ENCODE measurements around the gene RCN1. TPM values are rescaled to one million over a fixed set of nuclear protein-coding genes. Genes with fewer than 3 reads are reported as not detected.

Gene RCN1
- total RNA-seq, 1 experiment from 2014 or later = 99.8 TPM

DNA sequence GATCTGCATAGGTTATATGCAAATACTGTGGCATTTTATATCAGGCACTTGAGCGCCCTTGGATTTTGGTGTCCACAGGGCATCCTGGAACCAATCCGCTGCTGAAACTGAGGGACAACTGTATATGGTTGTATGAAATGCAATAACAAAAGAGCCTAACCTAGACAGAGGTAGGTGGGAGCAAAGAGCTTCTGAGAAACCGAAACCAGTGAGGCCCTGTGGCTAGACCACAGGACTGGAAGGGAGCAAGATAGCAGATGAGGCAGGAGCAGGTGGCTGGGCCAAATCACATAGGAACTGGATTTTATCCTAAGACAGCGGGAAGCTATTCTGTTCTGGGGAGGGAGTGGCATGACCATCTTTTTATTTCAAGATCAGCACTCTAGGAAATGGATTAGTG, 30.1 kb downstream of the RCN1 start (continued):
- TF ChIP-seq SP1 (IDR thresholded peaks at IDR 0.05; ENCODE audit: low read depth) = no peak
- TF ChIP-seq SRF (IDR thresholded peaks at IDR 0.05; ENCODE audit: low read depth) = no peak
- TF ChIP-seq, protein P1, sequence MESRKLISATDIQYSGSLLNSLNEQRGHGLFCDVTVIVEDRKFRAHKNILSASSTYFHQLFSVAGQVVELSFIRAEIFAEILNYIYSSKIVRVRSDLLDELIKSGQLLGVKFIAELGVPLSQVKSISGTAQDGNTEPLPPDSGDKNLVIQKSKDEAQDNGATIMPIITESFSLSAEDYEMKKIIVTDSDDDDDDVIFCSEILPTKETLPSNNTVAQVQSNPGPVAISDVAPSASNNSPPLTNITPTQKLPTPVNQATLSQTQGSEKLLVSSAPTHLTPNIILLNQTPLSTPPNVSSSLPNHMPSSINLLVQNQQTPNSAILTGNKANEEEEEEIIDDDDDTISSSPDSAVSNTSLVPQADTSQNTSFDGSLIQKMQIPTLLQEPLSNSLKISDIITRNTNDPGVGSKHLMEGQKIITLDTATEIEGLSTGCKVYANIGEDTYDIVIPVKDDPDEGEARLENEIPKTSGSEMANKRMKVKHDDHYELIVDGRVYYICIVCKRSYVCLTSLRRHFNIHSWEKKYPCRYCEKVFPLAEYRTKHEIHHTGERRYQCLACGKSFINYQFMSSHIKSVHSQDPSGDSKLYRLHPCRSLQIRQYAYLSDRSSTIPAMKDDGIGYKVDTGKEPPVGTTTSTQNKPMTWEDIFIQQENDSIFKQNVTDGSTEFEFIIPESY (IDR thresholded peaks at IDR 0.05; ENCODE audit: extremely low read depth, insufficient replicate concordance, low read length) = no peak
- TF ChIP-seq RAD21 (IDR thresholded peaks at IDR 0.05; ENCODE audit: low read depth) = no peak
- TF ChIP-seq, protein P2, sequence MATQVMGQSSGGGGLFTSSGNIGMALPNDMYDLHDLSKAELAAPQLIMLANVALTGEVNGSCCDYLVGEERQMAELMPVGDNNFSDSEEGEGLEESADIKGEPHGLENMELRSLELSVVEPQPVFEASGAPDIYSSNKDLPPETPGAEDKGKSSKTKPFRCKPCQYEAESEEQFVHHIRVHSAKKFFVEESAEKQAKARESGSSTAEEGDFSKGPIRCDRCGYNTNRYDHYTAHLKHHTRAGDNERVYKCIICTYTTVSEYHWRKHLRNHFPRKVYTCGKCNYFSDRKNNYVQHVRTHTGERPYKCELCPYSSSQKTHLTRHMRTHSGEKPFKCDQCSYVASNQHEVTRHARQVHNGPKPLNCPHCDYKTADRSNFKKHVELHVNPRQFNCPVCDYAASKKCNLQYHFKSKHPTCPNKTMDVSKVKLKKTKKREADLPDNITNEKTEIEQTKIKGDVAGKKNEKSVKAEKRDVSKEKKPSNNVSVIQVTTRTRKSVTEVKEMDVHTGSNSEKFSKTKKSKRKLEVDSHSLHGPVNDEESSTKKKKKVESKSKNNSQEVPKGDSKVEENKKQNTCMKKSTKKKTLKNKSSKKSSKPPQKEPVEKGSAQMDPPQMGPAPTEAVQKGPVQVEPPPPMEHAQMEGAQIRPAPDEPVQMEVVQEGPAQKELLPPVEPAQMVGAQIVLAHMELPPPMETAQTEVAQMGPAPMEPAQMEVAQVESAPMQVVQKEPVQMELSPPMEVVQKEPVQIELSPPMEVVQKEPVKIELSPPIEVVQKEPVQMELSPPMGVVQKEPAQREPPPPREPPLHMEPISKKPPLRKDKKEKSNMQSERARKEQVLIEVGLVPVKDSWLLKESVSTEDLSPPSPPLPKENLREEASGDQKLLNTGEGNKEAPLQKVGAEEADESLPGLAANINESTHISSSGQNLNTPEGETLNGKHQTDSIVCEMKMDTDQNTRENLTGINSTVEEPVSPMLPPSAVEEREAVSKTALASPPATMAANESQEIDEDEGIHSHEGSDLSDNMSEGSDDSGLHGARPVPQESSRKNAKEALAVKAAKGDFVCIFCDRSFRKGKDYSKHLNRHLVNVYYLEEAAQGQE (IDR thresholded peaks at IDR 0.05; ENCODE audit: low read depth) = no peak
- TF ChIP-seq CBX3 (IDR thresholded peaks at IDR 0.05; ENCODE audit: low read depth) = no peak
- no peak for TF ChIP-seq POLR2A (IDR thresholded peaks at IDR 0.05; ENCODE audit: borderline replicate concordance, extremely low read depth, insufficient read depth, insufficient read length)
- no peak for TF ChIP-seq EGR1 (IDR thresholded peaks at IDR 0.05; ENCODE audit: low read depth)

DNA sequence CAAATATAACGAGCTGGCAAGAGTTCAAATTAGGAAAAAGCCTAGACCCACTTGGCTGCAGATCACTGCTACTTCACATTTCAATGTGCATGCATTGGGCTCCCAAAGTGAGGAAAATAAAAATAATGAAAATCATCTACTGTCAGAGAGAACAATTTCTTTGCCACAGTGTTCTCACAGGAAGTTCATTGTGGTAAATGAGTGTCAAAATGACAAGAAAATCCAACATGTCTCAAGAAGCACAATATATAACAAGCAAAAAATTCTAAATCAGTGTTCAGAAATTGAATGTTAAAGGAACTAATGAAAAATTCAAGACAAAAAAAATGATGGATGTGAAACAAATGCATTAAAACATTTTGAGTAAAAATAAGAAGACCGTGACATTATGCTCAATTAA, 31.3 kb downstream of the RCN1 start:
- H3K9me2 ChIP-seq (ENCODE audit: insufficient read depth) = no peaks in the 10 kb centered on the region
- CTCF ChIA-PET = no interaction called here
- DNase-seq (ENCODE audit: low read depth, low spot score) (no peak), ATAC-seq (no peak)
- H3K79me2 ChIP-seq (ENCODE audit: insufficient read depth, low read length) = no peaks in the 10 kb centered on the region
- H3K4me1 ChIP-seq (ENCODE audit: control insufficient read depth in 1 of 2, insufficient read depth in 2 of 2, low read length in 2 of 2) = peaks cover 11 to 22% of the 10 kb centered on the region in 2 experiments
- RAD21 ChIA-PET (ENCODE audit: low non-redundant PET in 1 of 2, low total read pairs in 2 of 2, uncharacterized antibody in 2 of 2, unreplicated experiment in 2 of 2) = no interaction called here
- no peak overlapping the region for H3K4me2 ChIP-seq (ENCODE audit: low read length)
- POLR2A ChIA-PET = no interaction called here
- H3K9me3 ChIP-seq (ENCODE audit: control insufficient read depth in 1 of 2, insufficient read depth in 1 of 2, low read depth in 1 of 2, low read length in 2 of 2) = no peaks in the 10 kb centered on the region
- H3K36me3 ChIP-seq (ENCODE audit: control insufficient read depth in 1 of 2, insufficient read depth in 2 of 2, low read length in 2 of 2) = no peaks in the 10 kb centered on the region
- no TSS peak for BruUV-seq (replicated peaks)
- no peaks in the 10 kb centered on the region for H4K20me1 ChIP-seq (ENCODE audit: insufficient read depth)
- H3K4me3 ChIP-seq (replicated peaks in 1 of 2; ENCODE audit: low read depth in 1 of 2, low read length in 2 of 2) = no peak overlapping the region
- H3K27me3 ChIP-seq (ENCODE audit: insufficient read depth, low read length) = no peaks in the 10 kb centered on the region
- intact Hi-C loops (cut with micrococcal nuclease) = no loop called here
- no peak overlapping the region for H2AFZ ChIP-seq (ENCODE audit: low read depth, low read length, poor library complexity, severe bottlenecking)
- TF ChIP-seq, protein P3, sequence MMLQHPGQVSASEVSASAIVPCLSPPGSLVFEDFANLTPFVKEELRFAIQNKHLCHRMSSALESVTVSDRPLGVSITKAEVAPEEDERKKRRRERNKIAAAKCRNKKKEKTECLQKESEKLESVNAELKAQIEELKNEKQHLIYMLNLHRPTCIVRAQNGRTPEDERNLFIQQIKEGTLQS (IDR thresholded peaks at IDR 0.05) = no peak
- no peak for TF ChIP-seq EGR1 (IDR thresholded peaks at IDR 0.05; ENCODE audit: low read depth)
- no peak for TF ChIP-seq ZNF274 (IDR thresholded peaks at IDR 0.05; ENCODE audit: low read depth, low read length)
- TF ChIP-seq, protein P4, sequence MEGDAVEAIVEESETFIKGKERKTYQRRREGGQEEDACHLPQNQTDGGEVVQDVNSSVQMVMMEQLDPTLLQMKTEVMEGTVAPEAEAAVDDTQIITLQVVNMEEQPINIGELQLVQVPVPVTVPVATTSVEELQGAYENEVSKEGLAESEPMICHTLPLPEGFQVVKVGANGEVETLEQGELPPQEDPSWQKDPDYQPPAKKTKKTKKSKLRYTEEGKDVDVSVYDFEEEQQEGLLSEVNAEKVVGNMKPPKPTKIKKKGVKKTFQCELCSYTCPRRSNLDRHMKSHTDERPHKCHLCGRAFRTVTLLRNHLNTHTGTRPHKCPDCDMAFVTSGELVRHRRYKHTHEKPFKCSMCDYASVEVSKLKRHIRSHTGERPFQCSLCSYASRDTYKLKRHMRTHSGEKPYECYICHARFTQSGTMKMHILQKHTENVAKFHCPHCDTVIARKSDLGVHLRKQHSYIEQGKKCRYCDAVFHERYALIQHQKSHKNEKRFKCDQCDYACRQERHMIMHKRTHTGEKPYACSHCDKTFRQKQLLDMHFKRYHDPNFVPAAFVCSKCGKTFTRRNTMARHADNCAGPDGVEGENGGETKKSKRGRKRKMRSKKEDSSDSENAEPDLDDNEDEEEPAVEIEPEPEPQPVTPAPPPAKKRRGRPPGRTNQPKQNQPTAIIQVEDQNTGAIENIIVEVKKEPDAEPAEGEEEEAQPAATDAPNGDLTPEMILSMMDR (IDR thresholded peaks at IDR 0.05 in 2 of 3, conservative IDR thresholded peaks at IDR 0.05 in 1 of 3; ENCODE audit: borderline replicate concordance in 1 of 3, insufficient read depth in 1 of 3, low read depth in 2 of 3, low read length in 2 of 3) = no peak
- TF ChIP-seq EZH2phosphoT487 (IDR thresholded peaks at IDR 0.05; ENCODE audit: borderline replicate concordance) = no peak
- TF ChIP-seq, protein P1 (IDR thresholded peaks at IDR 0.05; ENCODE audit: extremely low read depth, insufficient replicate concordance, low read length) = no peak
- no peak for TF ChIP-seq JUND (IDR thresholded peaks at IDR 0.05)
- TF ChIP-seq FOSL1 (IDR thresholded peaks at IDR 0.05; ENCODE audit: low read depth) = no peak
- TF ChIP-seq ELF1 (IDR thresholded peaks at IDR 0.05; ENCODE audit: borderline replicate concordance, low read depth) = no peak
- no peak for TF ChIP-seq CEBPB (IDR thresholded peaks at IDR 0.05; ENCODE audit: low read depth)
- no peak for TF ChIP-seq POLR2AphosphoS5 (IDR thresholded peaks at IDR 0.05; ENCODE audit: low read depth, low read length)
- no peak overlapping the region for H3K9ac ChIP-seq (ENCODE audit: low read length)
- no peak overlapping the region for H3K27ac ChIP-seq (ENCODE audit: low read depth, low read length)
